ENCODE results near the gene TRPC4.

GRCh38 chr13:37641391-37641790 is 228.2 kb downstream of the TRPC4 start:
- no peak for TF ChIP-seq CTCF (conservative IDR thresholded peaks at IDR 0.05; ENCODE audit: low read depth, low read length)
- TF ChIP-seq EZH2phosphoT487 (IDR thresholded peaks at IDR 0.05; ENCODE audit: borderline replicate concordance, low read length) = no peak
- TF ChIP-seq EZH2 (IDR thresholded peaks at IDR 0.05; ENCODE audit: low read length, unreplicated experiment) = no peak
